WERI-Rb-1 (cell line): Measurements from ENCODE around the gene ITPR1.

ENCODE experiments used
- DNase-seq: peaks from one replicate; pipeline ENCODE4 v3.0.0-alpha.2; 2020
- H3K27ac ChIP-seq: fragments of 250-450 bp; sonication (Bioruptor Pico); 2 replicates; pipeline ENCODE4 v1.5.1; 2020; ENCODE audit warnings: mild to moderate bottlenecking, moderate library complexity
- H3K27me3 ChIP-seq: fragments of 250-450 bp; sonication (Bioruptor Pico); 2 replicates; pipeline ENCODE4 v1.5.1; 2021; ENCODE audit warnings: mild to moderate bottlenecking, low read depth, moderate library complexity; ENCODE audit not compliant: insufficient read depth, severe bottlenecking
- H3K36me3 ChIP-seq: fragments of 250-450 bp; sonication (Bioruptor Pico); 2 replicates; pipeline ENCODE4 v1.5.1; 2020; ENCODE audit warnings: mild to moderate bottlenecking, moderate library complexity
- H3K4me3 ChIP-seq: 2 replicates; pipeline ENCODE4 v1.5.1; 2011; ENCODE audit warnings: low read depth, mild to moderate bottlenecking, control low read depth, low read length
- H3K9me3 ChIP-seq: fragments of 250-450 bp; sonication (Bioruptor Pico); 2 replicates; pipeline ENCODE4 v1.5.1; 2021; ENCODE audit warnings: mild to moderate bottlenecking, moderate library complexity; ENCODE audit not compliant: severe bottlenecking
- TF ChIP-seq, protein P1 (sequence below): IDR thresholded peaks from 2 replicates; pipeline ENCODE4 v1.5.1; 2011; ENCODE audit warnings: low read depth, mild to moderate bottlenecking, control low read depth, inconsistent platforms, low read length

The ITPR1 gene

DNA sequence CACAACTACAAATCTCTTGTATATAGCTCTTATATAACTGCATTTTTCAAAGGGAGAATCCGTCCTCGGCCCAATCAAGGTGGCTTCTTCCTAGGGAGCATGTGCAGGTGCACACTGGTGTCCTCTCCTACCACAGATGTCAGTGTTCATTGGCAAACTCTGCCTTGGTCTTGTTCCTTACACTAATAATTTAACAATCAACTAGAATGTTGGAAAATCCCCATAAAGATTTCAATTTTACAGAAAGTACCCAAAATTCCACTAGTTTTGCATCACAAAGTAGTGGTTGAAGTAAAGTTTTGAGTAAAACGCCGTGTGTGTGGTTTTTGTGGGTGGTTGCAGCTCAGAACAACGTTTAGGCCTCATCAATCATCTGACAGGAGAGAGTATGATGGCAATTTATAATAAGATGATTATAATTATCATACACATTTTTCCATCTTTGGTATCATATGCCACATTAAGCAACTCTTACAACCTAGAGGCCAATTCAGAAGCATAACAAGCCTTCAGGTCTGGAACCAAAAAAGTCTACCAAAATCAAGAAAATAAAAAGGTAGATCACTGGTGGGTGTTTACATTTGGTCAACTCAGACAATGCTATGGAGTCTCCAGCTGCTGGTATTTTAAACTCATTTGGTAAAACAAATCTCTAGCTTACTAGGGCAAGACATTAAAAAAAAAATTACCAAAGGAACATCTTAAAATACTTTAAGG lies 357.2 kb downstream of the ITPR1 start:
- Histone ChIP-seq H3K27me3 (no peaks in the 10 kb centered on the region), H3K4me3 (no peak overlapping the region), H3K9me3 (no peaks in the 10 kb centered on the region), H3K36me3 (no peaks in the 10 kb centered on the region), H3K27ac (no peak overlapping the region)
- no peak for DNase-seq
- TF ChIP-seq, protein P1, sequence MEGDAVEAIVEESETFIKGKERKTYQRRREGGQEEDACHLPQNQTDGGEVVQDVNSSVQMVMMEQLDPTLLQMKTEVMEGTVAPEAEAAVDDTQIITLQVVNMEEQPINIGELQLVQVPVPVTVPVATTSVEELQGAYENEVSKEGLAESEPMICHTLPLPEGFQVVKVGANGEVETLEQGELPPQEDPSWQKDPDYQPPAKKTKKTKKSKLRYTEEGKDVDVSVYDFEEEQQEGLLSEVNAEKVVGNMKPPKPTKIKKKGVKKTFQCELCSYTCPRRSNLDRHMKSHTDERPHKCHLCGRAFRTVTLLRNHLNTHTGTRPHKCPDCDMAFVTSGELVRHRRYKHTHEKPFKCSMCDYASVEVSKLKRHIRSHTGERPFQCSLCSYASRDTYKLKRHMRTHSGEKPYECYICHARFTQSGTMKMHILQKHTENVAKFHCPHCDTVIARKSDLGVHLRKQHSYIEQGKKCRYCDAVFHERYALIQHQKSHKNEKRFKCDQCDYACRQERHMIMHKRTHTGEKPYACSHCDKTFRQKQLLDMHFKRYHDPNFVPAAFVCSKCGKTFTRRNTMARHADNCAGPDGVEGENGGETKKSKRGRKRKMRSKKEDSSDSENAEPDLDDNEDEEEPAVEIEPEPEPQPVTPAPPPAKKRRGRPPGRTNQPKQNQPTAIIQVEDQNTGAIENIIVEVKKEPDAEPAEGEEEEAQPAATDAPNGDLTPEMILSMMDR = no peak

DNA sequence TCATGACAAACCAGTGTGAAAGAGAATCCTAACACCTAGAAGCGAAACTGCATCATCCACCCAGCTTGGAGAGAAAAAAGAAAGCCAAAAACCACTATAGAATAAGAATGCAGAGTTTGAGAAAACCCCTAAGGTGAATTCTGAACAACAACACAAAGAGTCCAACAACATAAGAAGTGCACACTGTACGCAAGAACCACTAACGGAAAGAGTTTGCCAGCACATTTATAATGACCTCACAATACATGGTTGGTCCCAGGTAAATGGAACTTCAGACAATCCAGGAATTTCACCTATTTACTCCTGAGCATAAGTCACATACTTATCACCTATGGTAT lies 357.7 kb downstream of the ITPR1 start:
- H3K4me3 ChIP-seq = no peak overlapping the region
- H3K27ac ChIP-seq = no peak overlapping the region
- no peaks in the 10 kb centered on the region for H3K27me3 ChIP-seq
- H3K36me3 ChIP-seq = no peaks in the 10 kb centered on the region
- DNase-seq = no peak
- no peaks in the 10 kb centered on the region for H3K9me3 ChIP-seq
- TF ChIP-seq, protein P1 = no peak

DNA sequence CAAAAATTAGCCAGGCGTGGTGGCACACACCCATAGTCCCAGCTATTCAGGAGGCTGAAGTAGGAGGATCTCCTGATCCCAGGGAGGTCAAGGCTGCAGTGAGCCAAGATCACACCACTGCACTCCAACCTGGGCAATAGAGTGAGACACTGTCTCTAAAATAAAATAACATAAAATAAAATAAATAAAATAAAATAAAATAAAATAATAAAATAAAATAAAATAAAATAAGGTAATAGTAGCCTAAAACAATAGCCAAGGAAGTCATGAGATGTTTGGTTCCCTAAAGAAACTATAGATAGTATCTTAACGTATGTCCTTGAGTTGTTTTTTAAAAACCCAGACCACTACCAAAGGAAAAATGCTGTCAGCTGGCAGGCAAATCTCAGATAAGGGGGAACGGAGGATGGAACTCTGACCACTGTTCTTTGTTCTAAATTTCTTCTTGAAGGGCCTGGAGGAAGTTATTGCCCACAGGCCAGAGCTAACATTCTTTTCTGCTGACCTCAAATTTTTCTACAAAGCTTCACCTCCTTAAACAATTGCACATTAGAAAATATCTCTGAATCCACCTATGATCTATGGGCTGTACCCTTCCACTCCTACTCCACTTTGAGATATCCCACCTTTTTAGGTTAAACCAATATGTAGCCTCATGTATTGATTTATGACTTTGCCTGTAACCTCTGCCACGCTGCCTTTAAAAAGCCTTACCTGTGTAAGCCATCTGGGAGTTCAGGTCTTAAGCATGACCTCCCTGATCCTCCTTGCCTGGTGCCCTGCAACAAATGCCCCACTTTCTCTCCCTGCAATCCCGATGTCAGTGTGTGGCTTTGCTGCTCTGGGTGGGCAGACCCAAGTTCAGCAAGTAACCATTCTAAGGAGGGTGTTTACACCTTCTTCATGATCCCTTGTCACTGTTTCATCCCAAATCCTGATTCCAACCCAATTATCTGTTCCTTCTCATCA lies 359.9 kb downstream of the ITPR1 start:
- H3K36me3 ChIP-seq = no peaks in the 10 kb centered on the region
- no peak overlapping the region for H3K27ac ChIP-seq
- H3K27me3 ChIP-seq = no peaks in the 10 kb centered on the region
- DNase-seq = no peak
- TF ChIP-seq, protein P1 = no peak
- no peak overlapping the region for H3K4me3 ChIP-seq
- no peaks in the 10 kb centered on the region for H3K9me3 ChIP-seq

DNA sequence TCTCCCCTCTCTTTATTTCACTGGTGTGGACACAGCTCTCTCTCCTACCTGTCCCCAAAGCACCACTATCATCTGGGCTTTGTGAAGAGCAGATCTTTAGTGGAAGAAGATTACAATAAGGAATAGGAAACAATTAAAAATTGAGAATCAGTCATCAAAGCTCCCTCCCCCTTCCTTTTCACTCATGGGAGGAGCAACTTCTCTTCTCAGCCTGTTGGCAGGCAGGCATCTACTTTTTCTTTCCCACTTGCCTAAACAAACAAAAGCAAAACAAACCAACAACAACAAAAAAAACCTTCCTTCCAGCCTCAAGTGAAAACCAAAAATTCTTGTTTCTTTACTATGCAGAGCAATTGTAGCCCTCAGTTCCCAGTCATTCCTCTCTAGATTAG lies 360.6 kb downstream of the ITPR1 start:
- Histone ChIP-seq H3K27me3 (no peaks in the 10 kb centered on the region), H3K9me3 (no peaks in the 10 kb centered on the region), H3K27ac (no peak overlapping the region), H3K36me3 (no peaks in the 10 kb centered on the region), H3K4me3 (no peak overlapping the region)
- TF ChIP-seq, protein P1 = no peak
- DNase-seq = no peak

DNA sequence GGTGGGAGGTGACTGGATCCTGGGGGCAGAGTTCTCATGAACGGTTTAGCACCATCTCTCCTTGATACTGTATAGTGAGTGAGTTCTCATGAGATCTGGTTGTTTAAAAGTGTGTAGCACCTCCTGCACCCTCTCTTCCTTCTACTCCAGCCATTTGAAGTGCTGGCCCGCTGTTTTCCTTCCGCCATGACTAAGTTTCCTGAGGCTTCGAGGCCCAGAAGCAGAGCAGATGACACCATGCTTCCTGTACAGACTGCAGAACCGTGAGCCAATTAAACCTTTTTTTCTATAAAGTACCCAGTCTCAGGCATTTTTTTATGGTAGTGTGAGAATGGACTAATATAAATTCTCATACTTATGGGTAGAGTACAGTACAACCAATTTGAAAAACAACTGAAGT lies 362.5 kb downstream of the ITPR1 start:
- no peak overlapping the region for H3K27ac ChIP-seq
- no peak for DNase-seq
- no peaks in the 10 kb centered on the region for H3K9me3 ChIP-seq
- H3K36me3 ChIP-seq = no peaks in the 10 kb centered on the region
- TF ChIP-seq, protein P1 = no peak
- no peak overlapping the region for H3K4me3 ChIP-seq
- no peaks in the 10 kb centered on the region for H3K27me3 ChIP-seq
